Fibroblast of upper back skin (primary cell): ENCODE data around the gene CASQ2.
A peak's percentile ranks its signal among the peaks of the same experiment; 100 is the strongest.

Source experiments
- DNase-seq: peaks from one replicate; pipeline ENCODE4 v3.0.0-alpha.2; 2013

Gene CASQ2

GRCh38 chr1:115726570-115726969 lies 41.9 kb downstream of the CASQ2 start:
- no peak for DNase-seq

- DNase-seq = no peak
Measured at GRCh38 chr1:115726161-115726560, 42.4 kb downstream of the CASQ2 start.

- DNase-seq = no peak
Measured at GRCh38 chr1:115725600-115725999, 42.9 kb downstream of the CASQ2 start.

- DNase-seq = no peak
Measured at GRCh38 chr1:115723756-115724155, 44.8 kb downstream of the CASQ2 start.

- DNase-seq = no peak
Measured at GRCh38 chr1:115722221-115722620, 46.3 kb downstream of the CASQ2 start.

- no peak for DNase-seq
Measured at GRCh38 chr1:115719285-115719684, 49.2 kb downstream of the CASQ2 start.

- peak; percentile 48 for DNase-seq
Measured at GRCh38 chr1:115718011-115718754, 50.3 kb downstream of the CASQ2 start.

GRCh38 chr1:115717541-115717940 lies 51.0 kb downstream of the CASQ2 start:
- DNase-seq = peak; percentile 34

- DNase-seq = no peak
Measured at GRCh38 chr1:115714572-115715141, 53.9 kb downstream of the CASQ2 start.

- DNase-seq = no peak
Measured at GRCh38 chr1:115713906-115714305, 54.6 kb downstream of the CASQ2 start.

- DNase-seq = no peak
Measured at GRCh38 chr1:115712911-115713609, 55.5 kb downstream of the CASQ2 start.

GRCh38 chr1:115710859-115711624 lies 57.5 kb downstream of the CASQ2 start:
- no peak for DNase-seq

- peak; percentile 60 for DNase-seq
Measured at GRCh38 chr1:115706587-115707425, 61.7 kb downstream of the CASQ2 start.

GRCh38 chr1:115705963-115706362 lies 62.6 kb downstream of the CASQ2 start:
- no peak for DNase-seq

GRCh38 chr1:115705085-115705951 lies 63.2 kb downstream of the CASQ2 start:
- no peak for DNase-seq

GRCh38 chr1:115702959-115703358 lies 65.6 kb downstream of the CASQ2 start:
- no peak for DNase-seq

- no peak for DNase-seq
Measured at GRCh38 chr1:115701090-115701489, 67.4 kb downstream of the CASQ2 start.

GRCh38 chr1:115697619-115698018 lies 70.9 kb downstream of the CASQ2 start:
- DNase-seq = no peak

GRCh38 chr1:115694805-115695204 lies 73.7 kb downstream of the CASQ2 start:
- no peak for DNase-seq

- no peak for DNase-seq
Measured at GRCh38 chr1:115692224-115692623, 76.3 kb downstream of the CASQ2 start.

- DNase-seq = no peak
Measured at GRCh38 chr1:115690972-115691371, 77.5 kb downstream of the CASQ2 start.
